ENCODE results near the gene CHURC1.

Gene CHURC1

DNA sequence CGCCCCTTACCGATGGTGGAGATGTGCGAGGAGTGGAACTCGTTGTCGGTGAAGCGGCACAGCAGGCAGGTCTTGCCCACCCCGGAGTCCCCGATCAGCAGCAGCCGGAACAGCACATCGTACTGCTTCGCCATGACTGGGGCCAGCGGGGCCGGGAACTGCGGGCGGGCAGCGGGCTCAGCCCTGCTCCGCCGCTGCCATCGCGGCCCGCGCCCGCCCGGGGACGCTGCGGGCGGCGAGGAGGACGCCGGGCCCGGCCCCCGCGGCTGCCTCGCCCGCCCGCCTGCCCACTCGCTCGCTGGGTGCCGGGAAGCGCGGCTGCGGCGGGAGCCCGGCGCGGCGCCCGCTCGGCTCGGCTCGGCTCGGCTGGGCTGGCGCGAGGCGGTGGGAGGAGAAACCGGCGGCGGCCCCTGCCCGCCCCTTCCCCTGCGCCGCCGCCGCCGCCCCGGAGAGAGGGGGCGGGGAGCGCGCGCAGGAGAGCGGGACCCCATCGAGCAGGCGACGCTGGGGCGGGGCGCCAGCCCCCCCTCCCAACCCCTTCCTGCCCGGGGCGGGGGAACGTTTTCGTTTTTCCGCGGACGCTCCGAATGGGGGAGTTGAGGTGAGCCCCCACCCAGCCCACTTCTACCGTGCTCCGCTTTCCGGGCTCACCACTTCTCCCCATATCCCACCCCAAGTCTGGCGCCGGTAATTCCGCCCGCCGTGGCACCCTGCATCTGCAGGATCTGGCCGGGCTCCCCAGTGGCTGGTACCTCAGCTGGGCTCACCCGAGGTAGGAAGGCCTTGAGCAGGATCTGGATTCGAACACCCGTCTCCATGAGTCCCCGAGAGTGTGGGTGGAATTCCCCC, 57.9 kb downstream of the CHURC1 start, which contains the start of gene RAB15:
RAB15 (minus strand) TSS at position 394 of the 849 bp plus-strand sequence; CDS start at position 134, 260 bp downstream.
- Mint-ChIP-seq H3K27me3 (peaks cover 31% of the 10 kb centered on the region), H3K27ac (peak within 1 kb of the TSS; percentile 54), H3K36me3 (no peaks in the 10 kb centered on the region), H3K4me1 (peaks cover 5% of the 10 kb centered on the region), H3K9me3 (no peaks in the 10 kb centered on the region), H3K4me3 (peak within 1 kb of the TSS; percentile 84)
- peak; percentile 64 for ATAC-seq

DNA sequence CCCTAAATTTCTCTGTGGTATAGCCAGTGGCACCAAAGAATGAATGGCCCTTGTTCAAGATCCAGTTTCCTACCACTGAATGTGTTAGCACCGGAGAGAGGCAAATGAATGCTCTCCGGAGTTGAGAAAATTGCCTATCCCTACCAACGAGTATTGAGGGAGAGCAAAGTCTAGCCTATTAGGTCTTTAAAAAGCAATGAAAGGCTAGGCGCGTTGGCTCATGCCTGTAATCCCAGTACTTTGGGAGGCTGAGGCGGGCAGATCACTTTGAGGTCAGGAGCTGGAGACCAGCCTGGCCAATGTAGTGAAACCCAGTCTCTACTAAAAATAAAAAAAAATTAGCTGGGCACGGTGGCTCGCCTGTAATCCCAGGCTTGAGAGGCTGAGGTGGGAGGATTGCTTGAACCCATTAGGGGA, 58.8 kb downstream of the CHURC1 start:
- peak overlapping the region; percentile 84 for H3K4me3 Mint-ChIP-seq
- ATAC-seq = no peak
- no peaks in the 10 kb centered on the region for H3K9me3 Mint-ChIP-seq
- H3K4me1 Mint-ChIP-seq = peaks cover 5% of the 10 kb centered on the region
- no peak overlapping the region for H3K27ac Mint-ChIP-seq
- H3K36me3 Mint-ChIP-seq = no peaks in the 10 kb centered on the region
- H3K27me3 Mint-ChIP-seq = peaks cover 31% of the 10 kb centered on the region

DNA sequence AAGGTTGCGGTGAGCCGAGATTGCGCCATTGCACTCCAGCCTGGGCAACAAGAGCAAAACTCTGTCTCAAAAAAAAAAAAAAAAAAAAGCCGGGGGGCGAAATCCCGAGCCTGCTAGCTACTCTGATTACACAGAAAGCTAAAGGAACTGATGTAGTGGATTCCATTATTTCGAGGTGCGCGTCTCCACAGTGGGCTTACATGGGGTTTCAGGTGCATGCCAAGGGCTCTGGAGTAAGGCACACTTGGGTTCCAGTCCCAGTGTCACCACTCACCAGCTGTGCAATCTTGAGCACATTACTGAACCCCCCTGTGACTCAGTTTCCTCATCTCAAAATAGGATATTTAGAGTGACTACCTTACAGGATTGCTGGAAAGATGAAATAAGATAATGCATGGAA, 59.6 kb downstream of the CHURC1 start:
- Mint-ChIP-seq H3K27me3 (peaks cover 31% of the 10 kb centered on the region), H3K27ac (no peak overlapping the region), H3K9me3 (no peaks in the 10 kb centered on the region), H3K36me3 (no peaks in the 10 kb centered on the region), H3K4me3 (no peak overlapping the region), H3K4me1 (peaks cover 5% of the 10 kb centered on the region)
- no peak for ATAC-seq

DNA sequence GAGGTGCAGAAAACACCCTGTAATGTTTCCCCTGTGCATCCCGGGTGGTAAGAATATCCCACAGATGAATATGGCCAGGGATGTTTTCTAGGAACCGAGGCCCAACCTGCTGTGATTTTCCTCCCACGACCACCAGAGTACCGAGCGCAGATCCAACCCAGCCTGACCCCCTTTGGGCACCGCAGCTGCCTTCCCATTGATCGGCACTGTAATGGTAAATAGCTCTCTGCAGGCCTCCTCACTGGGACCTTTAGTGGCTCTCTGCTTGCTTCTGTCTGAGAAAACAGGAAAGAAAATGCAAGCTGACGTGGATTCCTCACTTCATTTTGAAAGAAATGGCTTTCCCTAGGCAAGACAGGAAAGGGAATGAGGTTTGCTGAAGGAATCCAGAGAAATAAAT, 60.3 kb downstream of the CHURC1 start:
- peaks cover 31% of the 10 kb centered on the region for H3K27me3 Mint-ChIP-seq
- H3K27ac Mint-ChIP-seq = no peak overlapping the region
- no peak for ATAC-seq
- H3K36me3 Mint-ChIP-seq = no peaks in the 10 kb centered on the region
- no peaks in the 10 kb centered on the region for H3K9me3 Mint-ChIP-seq
- peaks cover 5% of the 10 kb centered on the region for H3K4me1 Mint-ChIP-seq
- H3K4me3 Mint-ChIP-seq = no peak overlapping the region

DNA sequence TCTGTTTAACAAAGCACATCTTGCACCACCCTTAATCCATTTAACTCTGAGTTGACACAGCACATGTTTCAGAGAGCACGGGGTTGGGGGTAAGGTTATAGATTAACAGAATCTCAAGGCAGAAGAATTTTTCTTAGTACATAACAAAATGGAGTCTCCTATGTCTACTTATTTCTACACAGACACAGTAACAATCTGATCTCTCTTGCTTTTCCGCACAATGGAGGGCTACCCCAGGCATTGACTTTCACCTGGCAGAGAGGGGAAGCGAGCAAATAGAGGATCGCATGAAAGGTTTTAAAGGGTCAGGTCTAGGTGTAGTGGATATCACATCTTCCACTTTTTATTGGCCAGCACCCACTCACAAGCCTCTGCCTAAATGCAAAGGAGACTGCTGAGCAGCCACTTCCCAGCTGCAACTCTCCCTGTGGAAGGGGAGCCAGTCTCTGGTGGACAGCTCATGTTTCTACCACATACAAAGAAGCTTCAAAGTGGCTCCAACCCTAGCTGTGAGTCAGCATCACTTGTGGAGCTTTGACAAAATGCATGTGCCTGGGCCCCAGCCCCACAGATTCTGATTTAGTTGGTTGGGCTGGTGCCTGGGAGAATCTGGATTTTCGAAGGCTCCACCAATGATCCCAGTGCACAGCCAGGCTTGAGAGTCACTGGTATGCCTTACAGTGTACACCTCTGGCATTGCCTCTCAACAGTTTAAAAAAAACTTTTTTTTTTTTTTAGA, 65.2 kb downstream of the CHURC1 start:
- no peak for ATAC-seq
- Mint-ChIP-seq H3K4me3 (no peak overlapping the region), H3K4me1 (peaks cover 7% of the 10 kb centered on the region), H3K36me3 (no peaks in the 10 kb centered on the region), H3K27ac (no peak overlapping the region), H3K9me3 (no peaks in the 10 kb centered on the region), H3K27me3 (peaks cover 14% of the 10 kb centered on the region)

DNA sequence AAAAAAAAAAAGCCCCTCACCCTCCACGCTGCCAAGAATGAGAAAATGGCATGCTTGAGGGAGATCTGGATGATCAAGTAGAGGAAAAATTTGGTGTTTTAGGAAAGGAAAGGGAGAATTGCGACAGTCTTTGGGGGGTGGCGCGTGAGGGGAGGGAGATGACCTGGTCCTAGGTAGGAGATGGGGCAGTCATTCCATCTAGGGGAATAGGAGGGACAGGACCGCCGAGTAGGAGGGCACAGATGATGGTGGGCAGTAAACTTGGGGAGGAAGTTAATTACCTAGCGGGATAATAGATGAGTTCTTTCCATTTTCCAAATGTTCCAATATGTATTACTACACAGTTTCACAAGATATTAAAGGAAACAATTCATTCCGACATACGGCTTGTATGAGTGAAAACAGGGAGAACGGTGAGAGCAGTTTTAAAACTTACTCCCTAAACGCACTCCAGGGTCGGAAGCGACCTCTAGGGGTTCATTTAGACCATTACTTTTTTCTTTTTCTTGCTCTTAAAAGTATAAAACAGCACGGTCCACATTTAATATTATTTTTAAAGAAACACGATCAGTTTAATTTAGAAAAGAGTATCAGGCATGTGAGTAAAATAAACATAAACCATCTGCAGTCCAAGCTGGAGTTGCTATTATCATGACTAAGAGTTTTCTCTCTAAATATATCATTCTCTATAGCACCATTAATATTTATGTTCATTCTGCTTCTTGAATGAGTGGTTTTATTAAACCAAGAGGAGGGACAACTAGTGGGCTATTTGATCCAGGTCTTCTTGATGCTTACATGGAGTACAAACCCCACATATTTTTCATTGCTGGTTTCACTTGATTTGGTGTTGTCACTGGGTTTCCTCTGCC, 69.4 kb downstream of the CHURC1 start:
- H3K9me3 Mint-ChIP-seq = no peaks in the 10 kb centered on the region
- peak overlapping the region; percentile 60 for H3K4me3 Mint-ChIP-seq
- peaks cover 19% of the 10 kb centered on the region for H3K4me1 Mint-ChIP-seq
- peaks cover 14% of the 10 kb centered on the region for H3K27me3 Mint-ChIP-seq
- no peaks in the 10 kb centered on the region for H3K36me3 Mint-ChIP-seq
- peak overlapping the region; percentile 42 for H3K27ac Mint-ChIP-seq
- ATAC-seq = no peak
